C1 segment of cervical spinal cord (tissue), 14 donors: ENCODE data around the gene NEK10.
"Not testable (repeated sequence)": the region's sequence is repeated elsewhere in the genome, so short reads cannot be mapped to it uniquely, and the experiment has no call there.

ENCODE experiments used
- DNase-seq, 14 donors: peaks; one replicate each; lab custom pipeline; 2025; lab: John Stamatoyannopoulos, UW

NEK10 gene

GRCh38 chr3:27354161-27354560, 15.0 kb downstream of the NEK10 start:
- DNase-seq, result no peak

GRCh38 chr3:27353221-27353620, 16.0 kb downstream of the NEK10 start:
- DNase-seq, result no peak

- DNase-seq, result no peak
These were observed 17.1 kb downstream of the NEK10 start for GRCh38 chr3:27352047-27352446.

GRCh38 chr3:27349832-27350231, 19.4 kb downstream of the NEK10 start:
- DNase-seq, result no peak

GRCh38 chr3:27345959-27346865, 23.0 kb downstream of the NEK10 start:
- no peak for DNase-seq

GRCh38 chr3:27345493-27345892, 23.7 kb downstream of the NEK10 start:
- DNase-seq, result no peak

- DNase-seq, result no peak
These were observed 24.1 kb downstream of the NEK10 start for GRCh38 chr3:27345045-27345444.

GRCh38 chr3:27344192-27344591, 25.0 kb downstream of the NEK10 start:
- no peak for DNase-seq

GRCh38 chr3:27342267-27342666, 26.9 kb downstream of the NEK10 start:
- no peak for DNase-seq

GRCh38 chr3:27340534-27340933, 28.6 kb downstream of the NEK10 start:
- DNase-seq, result no peak

GRCh38 chr3:27335571-27335970, 33.6 kb downstream of the NEK10 start:
- DNase-seq, result no peak

GRCh38 chr3:27333843-27334242, 35.3 kb downstream of the NEK10 start:
- DNase-seq, result no peak

- not testable (repeated sequence) for DNase-seq
These were observed 40.0 kb downstream of the NEK10 start for GRCh38 chr3:27328982-27329762.

GRCh38 chr3:27326629-27327545, 42.3 kb downstream of the NEK10 start:
- DNase-seq, result no peak

- no peak for DNase-seq
These were observed 43.0 kb downstream of the NEK10 start for GRCh38 chr3:27326202-27326601.

- no peak for DNase-seq
These were observed 43.8 kb downstream of the NEK10 start for GRCh38 chr3:27325419-27325818.

GRCh38 chr3:27324686-27325085, 44.5 kb downstream of the NEK10 start:
- DNase-seq, result no peak

- DNase-seq, result no peak
These were observed 46.1 kb downstream of the NEK10 start for GRCh38 chr3:27323087-27323570.

- no peak for DNase-seq
These were observed 46.5 kb downstream of the NEK10 start for GRCh38 chr3:27322634-27323033.

GRCh38 chr3:27319847-27320526, 49.2 kb downstream of the NEK10 start:
- no peak for DNase-seq

- no peak for DNase-seq
These were observed 49.9 kb downstream of the NEK10 start for GRCh38 chr3:27319304-27319703.
